ENCODE data around the gene DDA1.
"Not testable (repeated sequence)": the region's sequence is repeated elsewhere in the genome, so short reads cannot be mapped to it uniquely, and the experiment has no call there.

DNA sequence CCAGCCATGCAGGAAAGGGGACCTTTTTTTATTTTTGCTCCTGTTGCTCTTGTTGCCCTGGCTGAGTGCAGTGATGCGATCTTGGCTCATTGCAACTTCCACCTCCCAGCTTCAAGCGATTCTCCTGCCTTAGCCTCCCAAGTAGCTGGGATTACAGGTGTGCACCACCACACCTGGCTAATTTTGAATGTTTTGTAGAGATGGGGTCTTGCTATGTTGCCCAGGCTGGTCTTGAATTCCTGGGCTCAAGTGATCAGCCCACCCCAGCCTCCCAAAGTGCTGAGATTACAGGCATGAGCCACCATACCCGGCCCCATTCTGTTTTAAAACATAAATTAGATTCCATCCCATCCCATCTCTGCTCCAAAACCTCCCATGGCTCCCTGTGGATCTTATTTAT lies 34.5 kb upstream of the DDA1 start:
- TF ChIP-seq ZSCAN29 (IDR thresholded peaks at IDR 0.05); ZNF124 (CRISPR knock-in tag; IDR thresholded peaks at IDR 0.05); ELF4 (CRISPR knock-in tag; IDR thresholded peaks at IDR 0.05); EZH2 (IDR thresholded peaks at IDR 0.05; ENCODE audit: borderline replicate concordance, low read depth, low read length); TEAD4 (IDR thresholded peaks at IDR 0.05; ENCODE audit: low read length); TEAD4 (CRISPR knock-in tag; IDR thresholded peaks at IDR 0.05; ENCODE audit: borderline replicate concordance); ZNF830 (CRISPR knock-in tag; IDR thresholded peaks at IDR 0.05); TBL1XR1 (IDR thresholded peaks at IDR 0.05; ENCODE audit: low read length in 2 of 2): not testable (repeated sequence)
- TF ChIP-seq, protein P1, sequence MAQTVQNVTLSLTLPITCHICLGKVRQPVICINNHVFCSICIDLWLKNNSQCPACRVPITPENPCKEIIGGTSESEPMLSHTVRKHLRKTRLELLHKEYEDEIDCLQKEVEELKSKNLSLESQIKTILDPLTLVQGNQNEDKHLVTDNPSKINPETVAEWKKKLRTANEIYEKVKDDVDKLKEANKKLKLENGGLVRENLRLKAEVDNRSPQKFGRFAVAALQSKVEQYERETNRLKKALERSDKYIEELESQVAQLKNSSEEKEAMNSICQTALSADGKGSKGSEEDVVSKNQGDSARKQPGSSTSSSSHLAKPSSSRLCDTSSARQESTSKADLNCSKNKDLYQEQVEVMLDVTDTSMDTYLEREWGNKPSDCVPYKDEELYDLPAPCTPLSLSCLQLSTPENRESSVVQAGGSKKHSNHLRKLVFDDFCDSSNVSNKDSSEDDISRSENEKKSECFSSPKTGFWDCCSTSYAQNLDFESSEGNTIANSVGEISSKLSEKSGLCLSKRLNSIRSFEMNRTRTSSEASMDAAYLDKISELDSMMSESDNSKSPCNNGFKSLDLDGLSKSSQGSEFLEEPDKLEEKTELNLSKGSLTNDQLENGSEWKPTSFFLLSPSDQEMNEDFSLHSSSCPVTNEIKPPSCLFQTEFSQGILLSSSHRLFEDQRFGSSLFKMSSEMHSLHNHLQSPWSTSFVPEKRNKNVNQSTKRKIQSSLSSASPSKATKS (CRISPR knock-in tag; IDR thresholded peaks at IDR 0.05): not testable (repeated sequence)
- TF ChIP-seq, protein P2, sequence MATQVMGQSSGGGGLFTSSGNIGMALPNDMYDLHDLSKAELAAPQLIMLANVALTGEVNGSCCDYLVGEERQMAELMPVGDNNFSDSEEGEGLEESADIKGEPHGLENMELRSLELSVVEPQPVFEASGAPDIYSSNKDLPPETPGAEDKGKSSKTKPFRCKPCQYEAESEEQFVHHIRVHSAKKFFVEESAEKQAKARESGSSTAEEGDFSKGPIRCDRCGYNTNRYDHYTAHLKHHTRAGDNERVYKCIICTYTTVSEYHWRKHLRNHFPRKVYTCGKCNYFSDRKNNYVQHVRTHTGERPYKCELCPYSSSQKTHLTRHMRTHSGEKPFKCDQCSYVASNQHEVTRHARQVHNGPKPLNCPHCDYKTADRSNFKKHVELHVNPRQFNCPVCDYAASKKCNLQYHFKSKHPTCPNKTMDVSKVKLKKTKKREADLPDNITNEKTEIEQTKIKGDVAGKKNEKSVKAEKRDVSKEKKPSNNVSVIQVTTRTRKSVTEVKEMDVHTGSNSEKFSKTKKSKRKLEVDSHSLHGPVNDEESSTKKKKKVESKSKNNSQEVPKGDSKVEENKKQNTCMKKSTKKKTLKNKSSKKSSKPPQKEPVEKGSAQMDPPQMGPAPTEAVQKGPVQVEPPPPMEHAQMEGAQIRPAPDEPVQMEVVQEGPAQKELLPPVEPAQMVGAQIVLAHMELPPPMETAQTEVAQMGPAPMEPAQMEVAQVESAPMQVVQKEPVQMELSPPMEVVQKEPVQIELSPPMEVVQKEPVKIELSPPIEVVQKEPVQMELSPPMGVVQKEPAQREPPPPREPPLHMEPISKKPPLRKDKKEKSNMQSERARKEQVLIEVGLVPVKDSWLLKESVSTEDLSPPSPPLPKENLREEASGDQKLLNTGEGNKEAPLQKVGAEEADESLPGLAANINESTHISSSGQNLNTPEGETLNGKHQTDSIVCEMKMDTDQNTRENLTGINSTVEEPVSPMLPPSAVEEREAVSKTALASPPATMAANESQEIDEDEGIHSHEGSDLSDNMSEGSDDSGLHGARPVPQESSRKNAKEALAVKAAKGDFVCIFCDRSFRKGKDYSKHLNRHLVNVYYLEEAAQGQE (IDR thresholded peaks at IDR 0.05; ENCODE audit: borderline replicate concordance): not testable (repeated sequence)
- TF ChIP-seq, protein P2 (CRISPR knock-in tag; IDR thresholded peaks at IDR 0.05; ENCODE audit: low read depth): not testable (repeated sequence)

Data from K562 (cell line).